HG03378 (cell line): ENCODE measurements around the gene IQCK.

Source experiments
- ATAC-seq: cut with Tn5 transposase; IDR thresholded peaks from one replicate; pipeline ENCODE4 v1.9.1; 2021; ENCODE audit warnings: mild to moderate bottlenecking, moderate library complexity; ENCODE audit not compliant: unreplicated experiment

IQCK gene

GRCh38 chr16:19854543-19854876, 136.4 kb downstream of the IQCK start:
- ATAC-seq, result no peak

- no peak for ATAC-seq
Observed at GRCh38 chr16:19856120-19856519, 138.0 kb downstream of the IQCK start.

- ATAC-seq, result no peak
Observed at GRCh38 chr16:19857593-19858339, 139.7 kb downstream of the IQCK start.

- ATAC-seq, result no peak
Observed at GRCh38 chr16:19858340-19859018, 140.4 kb downstream of the IQCK start.

GRCh38 chr16:19859166-19859565, 141.1 kb downstream of the IQCK start:
- no peak for ATAC-seq

- no peak for ATAC-seq
Observed at GRCh38 chr16:19859603-19860002, 141.5 kb downstream of the IQCK start.

GRCh38 chr16:19860166-19861041, 142.3 kb downstream of the IQCK start:
- ATAC-seq, result no peak

- ATAC-seq, result no peak
Observed at GRCh38 chr16:19861133-19861532, 143.1 kb downstream of the IQCK start.

GRCh38 chr16:19861811-19862327, 143.8 kb downstream of the IQCK start:
- ATAC-seq, result no peak

- no peak for ATAC-seq
Observed at GRCh38 chr16:19863990-19864389, 145.9 kb downstream of the IQCK start.

- ATAC-seq, result no peak
Observed at GRCh38 chr16:19864566-19864965, 146.5 kb downstream of the IQCK start.

GRCh38 chr16:19868421-19868820, 150.3 kb downstream of the IQCK start:
- ATAC-seq, result no peak

- no peak for ATAC-seq
Observed at GRCh38 chr16:19871721-19872120, 153.7 kb downstream of the IQCK start.

- no peak for ATAC-seq
Observed at GRCh38 chr16:19872179-19872863, 154.2 kb downstream of the IQCK start.

GRCh38 chr16:19872935-19873334, 154.9 kb downstream of the IQCK start:
- no peak for ATAC-seq

GRCh38 chr16:19874026-19874425, 156.0 kb downstream of the IQCK start:
- ATAC-seq, result no peak

GRCh38 chr16:19874851-19875546, 156.9 kb downstream of the IQCK start:
- no peak for ATAC-seq

- no peak for ATAC-seq
Observed at GRCh38 chr16:19875900-19876299, 157.8 kb downstream of the IQCK start.

- no peak for ATAC-seq
Observed at GRCh38 chr16:19876501-19877059, 158.5 kb downstream of the IQCK start.

- ATAC-seq, result no peak
Observed at GRCh38 chr16:19878757-19879156, 160.7 kb downstream of the IQCK start.
